Activated T-helper 17 cell treated with anti-CD3 and anti-CD28 coated beads, Interleukin-2, amount 50 U/mL, for 72 hours (primary cell): ENCODE results near the gene SLC6A18. TPM values are rescaled to one million over a fixed set of nuclear protein-coding genes. Genes with fewer than 3 reads are reported as not detected.
A peak's percentile ranks its signal among the peaks of the same experiment; 100 is the strongest.

Experiments
- ATAC-seq: fragments of 150-1000 bp; cut with Tn5 transposase; replicated peaks from 2 replicates; pipeline ENCODE4 v1.10.0; 2021; ENCODE audit warnings: mild to moderate bottlenecking, moderate library complexity
- H3K27ac Mint-ChIP-seq: one replicate; pipeline ENCODE4 v1.8.0; 2022; ENCODE audit warnings: mixed read lengths
- H3K27me3 Mint-ChIP-seq: one replicate; pipeline ENCODE4 v1.8.0; 2022; ENCODE audit warnings: mixed read lengths
- H3K36me3 Mint-ChIP-seq: one replicate; pipeline ENCODE4 v1.8.0; 2022; ENCODE audit warnings: low read depth, mild to moderate bottlenecking, mixed read lengths
- H3K4me1 Mint-ChIP-seq: one replicate; pipeline ENCODE4 v1.8.0; 2022; ENCODE audit warnings: mixed read lengths
- H3K4me3 Mint-ChIP-seq: one replicate; pipeline ENCODE4 v1.8.0; 2022; ENCODE audit warnings: mild to moderate bottlenecking, mixed read lengths
- H3K9me3 Mint-ChIP-seq: one replicate; pipeline ENCODE4 v1.8.0; 2022; ENCODE audit warnings: mixed read lengths
- total RNA-seq, 2 donors: library from RNA; stranded (reverse); gene quantifications; one replicate each; pipeline ENCODE4 v1.2.3, GENCODE V29; 2022

SLC6A18 gene
- total RNA-seq, 2 donors from 2014 or later, result not detected

- Mint-ChIP-seq H3K4me3 (no peak overlapping the region), H3K27ac (no peak overlapping the region), H3K27me3 (no peaks in the 10 kb centered on the region), H3K9me3 (no peaks in the 10 kb centered on the region), H3K36me3 (no peaks in the 10 kb centered on the region), H3K4me1 (no peaks in the 10 kb centered on the region)
- no peak for ATAC-seq
Measured at GRCh38 chr5:1291611-1292080, 66.5 kb downstream of the SLC6A18 start.

- H3K27me3 Mint-ChIP-seq, result no peaks in the 10 kb centered on the region
- no peaks in the 10 kb centered on the region for H3K4me1 Mint-ChIP-seq
- H3K27ac Mint-ChIP-seq, result no peak overlapping the region
- no peak for ATAC-seq
- no peaks in the 10 kb centered on the region for H3K9me3 Mint-ChIP-seq
- no peaks in the 10 kb centered on the region for H3K36me3 Mint-ChIP-seq
- H3K4me3 Mint-ChIP-seq, result no peak overlapping the region
Measured at GRCh38 chr5:1292139-1292538, 67.0 kb downstream of the SLC6A18 start.

- ATAC-seq, result no peak
- Mint-ChIP-seq H3K4me3 (no peak overlapping the region), H3K27me3 (no peaks in the 10 kb centered on the region), H3K4me1 (no peaks in the 10 kb centered on the region), H3K9me3 (no peaks in the 10 kb centered on the region), H3K36me3 (no peaks in the 10 kb centered on the region), H3K27ac (no peak overlapping the region)
Measured at GRCh38 chr5:1292846-1293415, 67.8 kb downstream of the SLC6A18 start.

- H3K36me3 Mint-ChIP-seq, result no peaks in the 10 kb centered on the region
- no peak for ATAC-seq
Measured at GRCh38 chr5:1293416-1294205, 68.4 kb downstream of the SLC6A18 start.

DNA sequence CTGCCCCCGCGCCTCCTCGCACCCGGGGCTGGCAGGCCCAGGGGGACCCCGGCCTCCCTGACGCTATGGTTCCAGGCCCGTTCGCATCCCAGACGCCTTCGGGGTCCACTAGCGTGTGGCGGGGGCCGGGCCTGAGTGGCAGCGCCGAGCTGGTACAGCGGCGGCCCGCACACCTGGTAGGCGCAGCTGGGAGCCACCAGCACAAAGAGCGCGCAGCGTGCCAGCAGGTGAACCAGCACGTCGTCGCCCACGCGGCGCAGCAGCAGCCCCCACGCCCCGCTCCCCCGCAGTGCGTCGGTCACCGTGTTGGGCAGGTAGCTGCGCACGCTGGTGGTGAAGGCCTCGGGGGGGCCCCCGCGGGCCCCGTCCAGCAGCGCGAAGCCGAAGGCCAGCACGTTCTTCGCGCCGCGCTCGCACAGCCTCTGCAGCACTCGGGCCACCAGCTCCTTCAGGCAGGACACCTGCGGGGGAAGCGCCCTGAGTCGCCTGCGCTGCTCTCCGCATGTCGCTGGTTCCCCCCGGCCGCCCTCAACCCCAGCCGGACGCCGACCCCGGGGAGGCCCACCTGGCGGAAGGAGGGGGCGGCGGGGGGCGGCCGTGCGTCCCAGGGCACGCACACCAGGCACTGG lies 69.1 kb downstream of the SLC6A18 start:
- H3K27me3 Mint-ChIP-seq, result no peaks in the 10 kb centered on the region
- no peaks in the 10 kb centered on the region for H3K9me3 Mint-ChIP-seq
- no peaks in the 10 kb centered on the region for H3K4me1 Mint-ChIP-seq
- peak; percentile 48 for ATAC-seq
- H3K36me3 Mint-ChIP-seq, result no peaks in the 10 kb centered on the region
- no peak overlapping the region for H3K4me3 Mint-ChIP-seq
- no peak overlapping the region for H3K27ac Mint-ChIP-seq

More at GRCh38 chr5:1293416-1294205, 68.4 kb downstream of the SLC6A18 start:
- Mint-ChIP-seq H3K27me3 (no peaks in the 10 kb centered on the region), H3K9me3 (no peaks in the 10 kb centered on the region), H3K4me1 (no peaks in the 10 kb centered on the region), H3K27ac (no peak overlapping the region), H3K4me3 (peak overlapping the region; percentile 49)

DNA sequence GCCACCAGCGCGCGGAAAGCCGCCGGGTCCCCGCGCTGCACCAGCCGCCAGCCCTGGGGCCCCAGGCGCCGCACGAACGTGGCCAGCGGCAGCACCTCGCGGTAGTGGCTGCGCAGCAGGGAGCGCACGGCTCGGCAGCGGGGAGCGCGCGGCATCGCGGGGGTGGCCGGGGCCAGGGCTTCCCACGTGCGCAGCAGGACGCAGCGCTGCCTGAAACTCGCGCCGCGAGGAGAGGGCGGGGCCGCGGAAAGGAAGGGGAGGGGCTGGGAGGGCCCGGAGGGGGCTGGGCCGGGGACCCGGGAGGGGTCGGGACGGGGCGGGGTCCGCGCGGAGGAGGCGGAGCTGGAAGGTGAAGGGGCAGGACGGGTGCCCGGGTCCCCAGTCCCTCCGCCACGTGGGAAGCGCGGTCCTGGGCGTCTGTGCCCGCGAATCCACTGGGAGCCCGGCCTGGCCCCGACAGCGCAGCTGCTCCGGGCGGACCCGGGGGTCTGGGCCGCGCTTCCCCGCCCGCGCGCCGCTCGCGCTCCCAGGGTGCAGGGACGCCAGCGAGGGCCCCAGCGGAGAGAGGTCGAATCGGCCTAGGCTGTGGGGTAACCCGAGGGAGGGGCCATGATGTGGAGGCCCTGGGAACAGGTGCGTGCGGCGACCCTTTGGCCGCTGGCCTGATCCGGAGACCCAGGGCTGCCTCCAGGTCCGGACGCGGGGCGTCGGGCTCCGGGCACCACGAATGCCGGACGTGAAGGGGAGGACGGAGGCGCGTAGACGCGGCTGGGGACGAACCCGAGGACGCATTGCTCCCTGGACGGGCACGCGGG lies 69.9 kb downstream of the SLC6A18 start, which contains the start of gene TERT:
Gene TERT (minus strand): TSS at position 234 of the 815 bp plus-strand sequence. CDS start 79 bp downstream, at position 155.
- no peak within 1 kb of the TSS for H3K27ac Mint-ChIP-seq
- peak; percentile 81 for ATAC-seq
- H3K36me3 Mint-ChIP-seq, result no peaks in the 10 kb centered on the region
- no peaks in the 10 kb centered on the region for H3K27me3 Mint-ChIP-seq
- H3K4me3 Mint-ChIP-seq, result peak within 1 kb of the TSS; percentile 49
- H3K4me1 Mint-ChIP-seq, result no peaks in the 10 kb centered on the region
- no peaks in the 10 kb centered on the region for H3K9me3 Mint-ChIP-seq

DNA sequence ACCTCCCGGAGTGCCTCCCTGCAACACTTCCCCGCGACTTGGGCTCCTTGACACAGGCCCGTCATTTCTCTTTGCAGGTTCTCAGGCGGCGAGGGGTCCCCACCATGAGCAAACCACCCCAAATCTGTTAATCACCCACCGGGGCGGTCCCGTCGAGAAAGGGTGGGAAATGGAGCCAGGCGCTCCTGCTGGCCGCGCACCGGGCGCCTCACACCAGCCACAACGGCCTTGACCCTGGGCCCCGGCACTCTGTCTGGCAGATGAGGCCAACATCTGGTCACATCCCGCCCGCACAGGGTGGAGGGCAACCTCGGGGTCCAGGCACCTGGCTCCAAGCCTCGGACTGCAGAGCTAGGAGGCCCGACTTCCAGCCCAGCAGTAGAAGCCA lies 70.5 kb downstream of the SLC6A18 start:
- no peak overlapping the region for H3K27ac Mint-ChIP-seq
- H3K4me3 Mint-ChIP-seq, result no peak overlapping the region
- H3K27me3 Mint-ChIP-seq, result no peaks in the 10 kb centered on the region
- no peaks in the 10 kb centered on the region for H3K9me3 Mint-ChIP-seq
- no peak for ATAC-seq
- no peaks in the 10 kb centered on the region for H3K36me3 Mint-ChIP-seq
- H3K4me1 Mint-ChIP-seq, result no peaks in the 10 kb centered on the region

Other genes with a start within 250 kb of the SLC6A18 start
- gene NKD2, start 216.6 kb upstream of the SLC6A18 start, total RNA-seq, result 1 to 10 TPM in 1 of 2 donors, under 1 TPM in 1; 0.37 to 1.2 TPM
- 10 to 100 TPM; 17.6 to 28.2 TPM for gene SLC12A7, start 113.3 kb upstream of the SLC6A18 start, total RNA-seq
- gene SLC6A19, start 23.8 kb upstream of the SLC6A18 start, total RNA-seq, result not detected
- 1 to 10 TPM; 4.6 to 9.1 TPM for gene TERT, start 69.7 kb downstream of the SLC6A18 start, total RNA-seq
- 100 to 1,000 TPM in 1 of 2 donors, 10 to 100 TPM in 1; 42.3 to 118 TPM for gene CLPTM1L, start 119.7 kb downstream of the SLC6A18 start, total RNA-seq
- gene SLC6A3, start 220.1 kb downstream of the SLC6A18 start, total RNA-seq, result not detected